GM19324 (cell line): Measurements from ENCODE around the gene FAM117B.
"Not testable (repeated sequence)": the region's sequence is repeated elsewhere in the genome, so short reads cannot be mapped to it uniquely, and the experiment has no call there.

Experiments used
- ATAC-seq: cut with Tn5 transposase; IDR thresholded peaks from one replicate; pipeline ENCODE4 v1.9.1; 2021; ENCODE audit warnings: mild to moderate bottlenecking, moderate library complexity; ENCODE audit not compliant: unreplicated experiment, low FRiP score

Gene FAM117B

DNA sequence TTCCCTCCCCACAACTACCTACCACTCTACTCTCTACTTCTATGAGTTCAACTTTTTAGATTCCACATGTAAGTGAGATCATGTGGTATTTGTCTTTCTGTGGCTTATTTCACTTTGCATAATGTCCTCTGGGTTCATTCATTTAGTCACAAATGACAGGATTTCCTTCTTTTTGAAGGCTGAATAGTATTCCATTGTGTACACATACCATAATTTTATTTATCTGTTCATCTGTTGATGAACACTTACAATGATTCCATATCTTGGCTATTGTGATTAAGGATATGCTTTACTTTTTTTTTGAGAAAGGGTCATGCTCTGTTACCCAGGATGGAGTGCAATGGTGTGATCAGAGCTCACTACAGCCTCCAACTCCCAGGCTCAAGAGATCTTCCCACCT, 163.2 kb downstream of the FAM117B start:
- ATAC-seq: no peak

DNA sequence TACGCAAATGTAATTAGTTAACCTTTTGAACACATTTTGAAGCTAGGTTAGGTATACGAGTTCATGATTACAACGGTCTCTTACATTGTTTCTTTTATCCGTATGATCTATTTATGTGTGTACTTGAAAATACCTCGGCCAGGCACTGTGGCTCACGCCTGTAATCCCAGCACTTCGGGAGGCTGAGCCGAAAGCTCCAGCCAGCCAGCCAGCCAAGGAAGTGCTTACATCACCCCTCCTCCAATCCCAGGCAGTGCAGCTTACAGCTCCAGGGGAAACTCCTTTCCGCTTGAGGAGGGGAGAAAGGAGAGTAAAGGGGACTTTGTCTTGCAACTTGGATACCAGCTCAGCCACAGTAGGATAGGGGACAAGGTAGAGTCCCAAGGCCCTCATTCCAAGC, 171.1 kb downstream of the FAM117B start:
- not testable (repeated sequence) for ATAC-seq

DNA sequence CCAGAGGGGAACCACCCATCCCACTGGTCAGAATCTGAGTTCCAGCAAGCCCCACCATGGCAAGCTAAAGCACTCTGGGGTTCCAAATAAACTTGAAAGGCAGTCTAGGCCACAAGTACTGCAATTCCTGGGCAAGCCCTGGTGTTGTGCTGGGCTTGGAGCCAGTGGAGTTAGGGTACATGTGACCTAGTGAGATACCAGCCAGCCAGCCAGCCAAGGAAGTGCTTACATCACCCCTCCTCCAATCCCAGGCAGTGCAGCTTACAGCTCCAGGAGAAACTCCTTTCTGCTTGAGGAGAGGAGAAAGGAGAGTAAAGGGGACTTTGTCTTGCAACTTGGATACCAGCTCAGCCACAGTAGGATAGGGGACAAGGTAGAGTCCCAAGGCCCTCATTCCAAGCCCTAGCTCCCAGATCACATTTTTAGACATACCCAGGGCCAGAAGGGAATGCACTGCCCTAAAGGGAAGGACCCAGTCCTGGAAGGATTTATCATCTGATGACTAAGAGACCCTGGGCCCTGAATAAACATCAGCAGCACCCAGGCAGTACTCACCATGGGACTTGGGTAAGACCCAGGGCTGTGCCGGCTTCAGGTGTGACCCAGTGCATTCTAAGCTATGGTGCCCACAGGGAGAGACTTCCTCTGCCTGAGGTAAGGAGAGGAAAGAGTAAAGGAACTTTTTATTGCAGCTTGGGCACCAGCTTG, 172.8 kb downstream of the FAM117B start:
- not testable (repeated sequence) for ATAC-seq

DNA sequence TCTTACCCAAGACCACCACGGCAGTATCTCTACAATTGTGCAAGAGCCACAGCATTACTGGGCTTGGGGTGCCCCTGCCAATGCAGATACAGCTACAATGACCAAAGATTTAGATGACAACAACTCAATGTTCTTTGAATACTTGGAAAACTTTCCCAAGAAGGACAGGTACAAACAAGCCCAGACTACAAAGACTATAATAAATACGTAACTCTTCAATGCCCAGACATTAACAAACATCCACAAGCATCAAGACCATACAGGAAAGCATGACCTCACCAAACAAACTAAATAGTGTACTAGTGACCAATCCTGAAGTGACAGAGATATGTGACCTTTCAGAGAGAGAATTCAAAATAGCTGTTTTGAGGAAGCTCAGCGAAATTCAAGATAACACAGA, 174.0 kb downstream of the FAM117B start:
- no peak for ATAC-seq

DNA sequence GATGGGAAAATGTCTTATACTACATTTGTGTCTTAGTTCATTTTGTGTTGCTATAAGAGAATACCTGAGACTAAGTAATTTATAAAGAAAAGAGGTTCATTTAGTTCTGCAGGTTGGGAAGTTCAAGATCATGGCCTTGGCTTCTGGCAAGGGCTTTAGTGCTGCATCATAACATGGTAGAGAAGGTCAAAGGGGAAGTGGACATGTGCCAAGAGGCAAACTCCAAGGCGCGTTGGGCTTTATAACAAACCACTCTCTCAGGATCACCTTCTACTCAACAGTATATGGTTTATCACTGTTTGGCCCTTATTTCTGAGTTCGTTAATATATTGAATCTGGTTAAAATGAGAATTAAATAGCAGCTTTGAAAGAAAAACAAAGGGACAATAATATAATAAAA, 178.6 kb downstream of the FAM117B start:
- ATAC-seq: no peak

DNA sequence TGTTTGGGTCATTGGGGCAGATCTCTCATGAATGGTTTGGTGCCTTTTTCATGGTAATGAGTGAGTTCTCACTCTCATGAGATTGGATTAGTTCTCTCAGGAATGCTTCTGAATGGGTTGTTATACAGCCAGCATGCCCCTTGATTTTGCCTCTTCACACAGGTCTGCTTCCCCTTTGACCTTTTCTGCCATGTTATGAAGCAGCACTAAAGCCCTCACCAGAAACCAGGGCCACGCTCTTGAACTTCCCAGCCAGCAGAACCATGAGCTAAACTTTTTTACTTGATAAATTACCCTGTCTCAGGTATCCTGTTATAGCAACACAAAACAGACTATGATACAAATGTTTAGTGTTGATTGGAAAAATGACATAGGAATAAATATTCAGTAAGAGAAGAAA, 179.5 kb downstream of the FAM117B start:
- no peak for ATAC-seq

DNA sequence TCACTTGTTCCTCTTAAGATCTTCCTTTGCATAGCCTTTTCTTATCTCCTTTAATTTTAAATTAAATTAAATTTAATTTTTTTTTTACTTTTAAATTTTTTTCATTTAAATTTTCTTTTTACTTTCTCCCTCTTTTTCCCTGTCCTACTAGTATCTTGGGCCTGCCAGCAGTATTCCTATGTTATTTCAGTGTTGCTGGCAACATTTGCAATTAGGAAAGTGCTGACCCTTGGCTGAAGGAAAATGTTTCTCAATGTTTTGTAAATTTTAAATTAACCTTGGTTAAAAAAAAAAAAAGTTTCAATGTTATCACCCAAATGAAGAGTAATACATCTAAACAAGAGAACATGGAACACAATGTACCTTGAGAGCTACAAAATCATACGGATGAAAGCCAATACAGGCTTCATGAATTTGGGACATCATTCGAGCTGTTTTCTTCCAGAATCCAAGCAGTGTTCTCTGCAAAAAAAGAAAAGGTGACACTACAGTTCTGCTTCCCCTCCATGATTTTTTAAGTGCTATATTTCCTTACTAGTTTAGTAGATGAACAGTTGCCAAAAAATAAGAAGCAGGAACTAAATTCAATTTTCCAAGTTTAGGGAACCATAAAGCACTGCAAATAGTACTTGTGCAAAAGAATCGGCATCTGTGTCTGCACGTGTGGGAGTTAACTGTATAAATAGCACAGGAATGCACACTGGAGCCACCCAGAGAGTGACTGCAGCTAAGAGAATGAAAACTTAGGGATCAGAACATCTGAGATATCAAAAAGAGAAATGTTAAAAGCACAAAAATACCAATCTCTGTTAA, 181.0 kb downstream of the FAM117B start:
- no peak for ATAC-seq

DNA sequence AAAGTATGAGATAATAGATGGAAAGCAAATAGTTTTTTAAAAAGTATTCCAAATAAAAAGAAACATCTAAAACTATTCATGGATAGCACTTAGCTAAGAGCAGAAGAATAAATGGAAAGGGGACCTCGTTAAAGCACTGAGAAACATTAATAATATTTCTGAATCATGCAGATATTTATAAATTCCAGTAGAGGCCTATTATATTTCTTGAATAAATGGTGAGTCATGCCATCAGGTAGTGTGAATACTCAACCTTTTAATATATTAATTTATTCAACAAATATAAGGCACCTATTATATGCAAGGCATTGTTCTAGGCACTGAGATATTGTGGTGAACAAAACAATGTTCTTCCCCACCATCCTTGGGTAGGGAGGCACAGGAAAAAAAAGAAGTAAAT, 183.0 kb downstream of the FAM117B start:
- no peak for ATAC-seq

DNA sequence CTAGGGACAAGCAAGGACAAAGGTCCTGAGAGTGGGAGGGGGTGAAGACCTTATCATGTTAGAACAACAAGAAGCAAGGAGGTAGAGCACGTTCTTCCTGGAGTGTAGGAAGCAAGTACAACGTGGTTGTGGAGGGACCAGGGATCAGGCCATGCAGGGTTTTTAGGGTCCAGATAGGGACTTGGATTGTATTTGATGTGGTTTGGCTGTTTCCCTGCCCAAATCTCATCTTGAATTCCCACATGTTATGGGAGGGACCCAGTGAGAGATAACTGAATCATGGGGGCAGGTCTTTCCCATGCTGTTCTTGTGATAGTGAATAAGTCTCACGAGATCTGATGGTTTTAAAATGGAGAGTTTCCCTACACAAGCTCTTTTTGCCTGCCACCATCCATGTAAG, 183.6 kb downstream of the FAM117B start:
- ATAC-seq: no peak
